ENCODE data around the gene RNF112. TPM values are rescaled to one million over a fixed set of nuclear protein-coding genes. Genes with fewer than 3 reads are reported as not detected.

RNF112 gene
- total RNA-seq, 1 experiment from 2014 or later, result 0.18 TPM

DNA sequence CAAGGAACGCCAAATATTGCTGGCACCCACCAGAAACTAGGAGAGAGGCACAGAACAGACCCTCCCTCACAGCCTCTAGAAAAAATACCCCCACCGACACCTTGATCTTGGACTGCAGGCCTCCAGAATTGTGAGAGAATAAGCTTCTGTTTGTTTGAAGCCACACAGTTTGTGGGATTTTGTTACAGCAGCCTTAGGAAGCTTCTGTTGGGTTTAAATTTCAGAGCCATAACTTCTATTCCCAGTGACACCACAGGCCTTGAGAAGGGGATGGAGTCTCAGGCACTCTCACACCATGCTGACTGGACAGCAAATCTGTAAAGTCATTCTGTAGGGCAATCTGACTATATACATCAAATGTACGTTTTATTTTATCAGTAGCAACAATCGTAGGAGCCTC, 38.6 kb downstream of the RNF112 start:
- CTCF ChIA-PET, result no interaction called here
- no peaks in the 10 kb centered on the region for H3K36me3 ChIP-seq (ENCODE audit: low read depth, low read length)
- H3K4me2 ChIP-seq (ENCODE audit: low read length), result no peak overlapping the region
- H3K9me2 ChIP-seq (replicated peaks; ENCODE audit: low read length), result no peaks in the 10 kb centered on the region
- 0 out of 2 replicates have a peak, but pooled peaks cover 4% of the 10 kb centered on the region for H3K27me3 ChIP-seq (ENCODE audit: low read length)
- no peak for ATAC-seq
- BruUV-seq (replicated peaks), result no TSS peak
- no peaks in the 10 kb centered on the region for H3K79me2 ChIP-seq (ENCODE audit: low read length)
- no peak overlapping the region for H3K27ac ChIP-seq (ENCODE audit: low read length)
- DNase-seq, result no peak
- H3K9me3 ChIP-seq (ENCODE audit: low read length), result 0 out of 2 replicates have a peak, but pooled peaks cover 3% of the 10 kb centered on the region
- POLR2A ChIA-PET (ENCODE audit: unreplicated experiment), result no interaction called here
- peaks cover 11% of the 10 kb centered on the region for H3K4me1 ChIP-seq (ENCODE audit: insufficient read depth, low read length)
- H3F3A ChIP-seq (ENCODE audit: low read length, unreplicated experiment), result no peaks in the 10 kb centered on the region
- no peak overlapping the region for H3K4me3 ChIP-seq (ENCODE audit: low read length)
- no peaks in the 10 kb centered on the region for H4K20me1 ChIP-seq (ENCODE audit: low read length)
- H3K9ac ChIP-seq (ENCODE audit: low read length), result no peak overlapping the region
- TF ChIP-seq, protein P1, sequence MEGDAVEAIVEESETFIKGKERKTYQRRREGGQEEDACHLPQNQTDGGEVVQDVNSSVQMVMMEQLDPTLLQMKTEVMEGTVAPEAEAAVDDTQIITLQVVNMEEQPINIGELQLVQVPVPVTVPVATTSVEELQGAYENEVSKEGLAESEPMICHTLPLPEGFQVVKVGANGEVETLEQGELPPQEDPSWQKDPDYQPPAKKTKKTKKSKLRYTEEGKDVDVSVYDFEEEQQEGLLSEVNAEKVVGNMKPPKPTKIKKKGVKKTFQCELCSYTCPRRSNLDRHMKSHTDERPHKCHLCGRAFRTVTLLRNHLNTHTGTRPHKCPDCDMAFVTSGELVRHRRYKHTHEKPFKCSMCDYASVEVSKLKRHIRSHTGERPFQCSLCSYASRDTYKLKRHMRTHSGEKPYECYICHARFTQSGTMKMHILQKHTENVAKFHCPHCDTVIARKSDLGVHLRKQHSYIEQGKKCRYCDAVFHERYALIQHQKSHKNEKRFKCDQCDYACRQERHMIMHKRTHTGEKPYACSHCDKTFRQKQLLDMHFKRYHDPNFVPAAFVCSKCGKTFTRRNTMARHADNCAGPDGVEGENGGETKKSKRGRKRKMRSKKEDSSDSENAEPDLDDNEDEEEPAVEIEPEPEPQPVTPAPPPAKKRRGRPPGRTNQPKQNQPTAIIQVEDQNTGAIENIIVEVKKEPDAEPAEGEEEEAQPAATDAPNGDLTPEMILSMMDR (conservative IDR thresholded peaks at IDR 0.05; ENCODE audit: low read depth, low read length), result no peak
- no peak for TF ChIP-seq EZH2 (IDR thresholded peaks at IDR 0.05; ENCODE audit: low read length, unreplicated experiment)
- no peak for TF ChIP-seq EZH2phosphoT487 (IDR thresholded peaks at IDR 0.05; ENCODE audit: borderline replicate concordance, low read length)
- H2AFZ ChIP-seq (ENCODE audit: low read length), result no peak overlapping the region
- intact Hi-C loops (cut with micrococcal nuclease), result no loop called here

DNA sequence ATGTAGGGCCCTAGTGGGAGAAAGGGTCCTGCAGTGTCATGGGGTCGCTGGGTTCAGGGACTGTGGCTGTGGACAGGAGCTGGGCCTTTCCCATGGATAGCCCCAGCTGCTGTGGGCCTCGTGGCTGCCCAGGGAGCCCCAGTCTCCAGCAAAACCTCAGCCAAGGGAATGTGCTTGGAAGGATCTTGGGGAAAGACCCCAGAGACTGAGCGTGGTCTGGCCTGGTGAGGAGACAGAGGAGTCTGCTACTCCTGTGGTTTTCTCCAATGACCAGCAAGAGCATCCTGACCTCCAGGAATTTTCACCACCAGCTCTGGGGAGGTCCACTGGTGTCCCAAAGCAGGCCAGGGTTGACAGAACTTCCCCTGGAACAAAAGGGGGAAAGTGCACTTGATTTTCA, 42.3 kb downstream of the RNF112 start:
- Histone ChIP-seq H2AFZ (ENCODE audit: low read length) (no peak overlapping the region), H3K9me2 (replicated peaks; ENCODE audit: low read length) (no peaks in the 10 kb centered on the region), H3K27ac (ENCODE audit: low read length) (no peak overlapping the region), H3F3A (ENCODE audit: low read length, unreplicated experiment) (no peaks in the 10 kb centered on the region), H3K36me3 (ENCODE audit: low read depth, low read length) (no peaks in the 10 kb centered on the region), H3K79me2 (ENCODE audit: low read length) (no peaks in the 10 kb centered on the region), H3K4me1 (ENCODE audit: insufficient read depth, low read length) (peaks cover 10% of the 10 kb centered on the region), H3K4me2 (ENCODE audit: low read length) (no peak overlapping the region), H3K4me3 (ENCODE audit: low read length) (no peak overlapping the region), H3K9me3 (ENCODE audit: low read length) (no peaks in the 10 kb centered on the region), H3K27me3 (ENCODE audit: low read length) (0 out of 2 replicates have a peak, but pooled peaks cover 6% of the 10 kb centered on the region), H3K9ac (ENCODE audit: low read length) (no peak overlapping the region), H4K20me1 (ENCODE audit: low read length) (no peaks in the 10 kb centered on the region)
- ChIA-PET CTCF (no interaction called here), POLR2A (ENCODE audit: unreplicated experiment) (no interaction called here)
- DNase-seq (no peak), ATAC-seq (no peak)
- intact Hi-C loops (cut with micrococcal nuclease), result no loop called here
- no TSS peak for BruUV-seq (replicated peaks)
- TF ChIP-seq, protein P1 (conservative IDR thresholded peaks at IDR 0.05; ENCODE audit: low read depth, low read length), result no peak
- TF ChIP-seq EZH2phosphoT487 (IDR thresholded peaks at IDR 0.05; ENCODE audit: borderline replicate concordance, low read length) (no peak), EZH2 (IDR thresholded peaks at IDR 0.05; ENCODE audit: low read length, unreplicated experiment) (no peak)

DNA sequence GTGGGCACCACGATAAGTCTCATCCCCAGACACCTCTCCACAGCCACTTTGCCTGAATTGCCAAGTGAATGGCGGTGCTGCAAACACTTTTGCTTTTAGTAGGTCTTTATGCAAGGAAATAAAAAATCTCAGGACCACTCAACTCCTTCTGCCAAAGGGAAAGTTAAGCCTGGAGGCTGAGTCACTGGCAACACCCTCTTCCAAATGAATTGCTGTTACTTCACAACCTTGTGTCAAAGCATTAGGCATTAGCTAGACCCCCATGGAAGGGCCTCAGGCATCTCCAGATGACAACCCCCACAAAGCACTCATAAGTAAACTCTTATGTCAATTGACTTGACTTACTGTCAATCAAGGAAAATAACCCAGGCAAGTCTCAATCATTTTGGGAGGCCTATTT, 43.0 kb downstream of the RNF112 start:
- Histone ChIP-seq H3F3A (ENCODE audit: low read length, unreplicated experiment) (no peaks in the 10 kb centered on the region), H3K9me3 (ENCODE audit: low read length) (no peaks in the 10 kb centered on the region), H3K27me3 (ENCODE audit: low read length) (0 out of 2 replicates have a peak, but pooled peaks cover 6% of the 10 kb centered on the region), H3K36me3 (ENCODE audit: low read depth, low read length) (no peaks in the 10 kb centered on the region), H3K4me1 (ENCODE audit: insufficient read depth, low read length) (peaks cover 2% of the 10 kb centered on the region), H3K4me2 (ENCODE audit: low read length) (no peak overlapping the region), H3K9me2 (replicated peaks; ENCODE audit: low read length) (no peaks in the 10 kb centered on the region), H3K9ac (ENCODE audit: low read length) (no peak overlapping the region), H2AFZ (ENCODE audit: low read length) (no peak overlapping the region), H3K27ac (ENCODE audit: low read length) (no peak overlapping the region), H4K20me1 (ENCODE audit: low read length) (no peaks in the 10 kb centered on the region), H3K4me3 (ENCODE audit: low read length) (no peak overlapping the region), H3K79me2 (ENCODE audit: low read length) (no peaks in the 10 kb centered on the region)
- DNase-seq (no peak), ATAC-seq (no peak)
- ChIA-PET CTCF (no interaction called here), POLR2A (ENCODE audit: unreplicated experiment) (no interaction called here)
- TF ChIP-seq EZH2 (IDR thresholded peaks at IDR 0.05; ENCODE audit: low read length, unreplicated experiment), result no peak
- TF ChIP-seq EZH2phosphoT487 (IDR thresholded peaks at IDR 0.05; ENCODE audit: borderline replicate concordance, low read length), result no peak
- TF ChIP-seq, protein P1 (conservative IDR thresholded peaks at IDR 0.05; ENCODE audit: low read depth, low read length), result no peak
- BruUV-seq (replicated peaks), result no TSS peak
- intact Hi-C loops (cut with micrococcal nuclease), result no loop called here
